B cell (primary cell): ENCODE data around the gene PROM2. TPM values are rescaled to one million over a fixed set of nuclear protein-coding genes. Genes with fewer than 3 reads are reported as not detected.

Experiments used
- ATAC-seq: fragments of 200-7000 bp; cut with Tn5 transposase; one replicate; pipeline ENCODE4 v1.10.0; 2021; ENCODE audit warnings: low read depth, mild to moderate bottlenecking, moderate number of reproducible peaks, moderate library complexity
- CTCF ChIA-PET: fragments of 350-600 bp; sonication (Branson Sonifier 250); formaldehyde crosslinking; loops from one replicate; lab custom pipeline; 2021; ENCODE audit warnings: antibody characterized with exemption, inconsistent platforms; lab: Charles Lee
- POLR2A ChIA-PET: fragments of 350-600 bp; sonication (Branson Sonifier 250); formaldehyde crosslinking; loops from one replicate; lab custom pipeline; 2021; ENCODE audit warnings: antibody characterized with exemption; lab: Charles Lee
- DNase-seq: peaks from one replicate; pipeline ENCODE4 v3.0.0; 2013
- H2AFZ ChIP-seq: 2 replicates; pipeline ENCODE4 v1.6.1; 2012; ENCODE audit warnings: mild to moderate bottlenecking, low read depth, low read length; ENCODE audit not compliant: insufficient read depth, poor library complexity, severe bottlenecking
- H3K27ac ChIP-seq, 2 donors: 1 replicate in 1 of 2; 2 replicates in 1 of 2; pipeline ENCODE4 v1.5.1; 2012 to 2013; ENCODE audit warnings: low read length in 2 of 2, mild to moderate bottlenecking in 2 of 2, moderate library complexity in 1 of 2
- H3K27me3 ChIP-seq, 4 experiments: fragments of 200-600 bp in 1 of 4; sonication (generic) in 1 of 4; replicated peaks in 1 of 4; 1 replicate in 2 of 4; 2 replicates in 2 of 4; pipeline versions ENCODE4 v1.6.1 to v1.7.0; 2013 to 2016; ENCODE audit warnings: low read length in 3 of 4, mild to moderate bottlenecking in 2 of 4, mixed read lengths in 1 of 4, moderate library complexity in 1 of 4; ENCODE audit not compliant: insufficient read depth in 4 of 4, control insufficient read depth in 3 of 4; ENCODE audit errors: control extremely low read depth in 1 of 4
- H3K36me3 ChIP-seq, 2 experiments: replicated peaks in 1 of 2; 1 replicate in 1 of 2; 2 replicates in 1 of 2; pipeline versions ENCODE4 v1.6.1 to v1.7.1; 2013; ENCODE audit warnings: low read length in 1 of 2; ENCODE audit not compliant: insufficient read depth in 2 of 2, control insufficient read depth in 1 of 2; ENCODE audit errors: control extremely low read depth in 1 of 2, extremely low read depth in 1 of 2
- H3K4me1 ChIP-seq, 2 donors: fragments of 200-600 bp in 1 of 2; sonication (generic) in 1 of 2; 1 replicate in 1 of 2; 2 replicates in 1 of 2; pipeline versions ENCODE4 v1.5.1 to v1.6.1; 2013 to 2017; ENCODE audit warnings: low read length in 2 of 2; ENCODE audit not compliant: control insufficient read depth in 2 of 2, insufficient read depth in 2 of 2
- H3K4me2 ChIP-seq: replicated peaks from 2 replicates; pipeline ENCODE3; 2012; ENCODE audit warnings: mild to moderate bottlenecking, low read depth, low read length; ENCODE audit not compliant: poor library complexity, severe bottlenecking
- H3K4me3 ChIP-seq, 5 experiments: fragments of 200-600 bp in 1 of 5; sonication (generic) in 1 of 5; 1 replicate in 3 of 5; 2 replicates in 2 of 5; pipeline versions ENCODE4 v1.5.1 to v1.7.0; 2011 to 2016; ENCODE audit warnings: low read length in 4 of 5, mild to moderate bottlenecking in 4 of 5, low read depth in 2 of 5, control low read depth in 1 of 5, moderate library complexity in 1 of 5; ENCODE audit not compliant: insufficient read depth in 1 of 5; ENCODE audit errors: control extremely low read depth in 1 of 5, extremely low read depth in 1 of 5
- H3K79me2 ChIP-seq: fragments of 200-600 bp; sonication (generic); one replicate; pipeline ENCODE4 v1.6.0; 2016; ENCODE audit warnings: low read length; ENCODE audit not compliant: control insufficient read depth, insufficient read depth
- H3K9ac ChIP-seq: fragments of 200-600 bp; sonication (generic); 2 replicates; pipeline ENCODE4 v1.6.1; 2017; ENCODE audit warnings: mild to moderate bottlenecking, low read length, moderate library complexity
- H3K9me3 ChIP-seq, 3 donors: one replicate each; pipeline versions ENCODE4 v1.6.1 to v1.7.1; 2013; ENCODE audit warnings: low read length in 2 of 3; ENCODE audit not compliant: control insufficient read depth in 2 of 3, insufficient read depth in 1 of 3; ENCODE audit errors: control extremely low read depth in 1 of 3
- H4K20me1 ChIP-seq: 2 replicates; pipeline ENCODE4 v1.6.0; 2012; ENCODE audit warnings: mild to moderate bottlenecking, low read length; ENCODE audit not compliant: insufficient read depth, control insufficient read depth, poor library complexity, severe bottlenecking
- H3K27ac Mint-ChIP-seq: one replicate; pipeline ENCODE4 v1.8.0; 2021; ENCODE audit warnings: mixed read lengths
- H3K27me3 Mint-ChIP-seq: one replicate; pipeline ENCODE4 v1.8.0; 2021; ENCODE audit warnings: mixed read lengths
- H3K4me1 Mint-ChIP-seq: one replicate; pipeline ENCODE4 v1.8.0; 2021; ENCODE audit warnings: mixed read lengths
- H3K4me3 Mint-ChIP-seq: one replicate; pipeline ENCODE4 v1.8.0; 2021; ENCODE audit warnings: mixed read lengths
- H3K9me3 Mint-ChIP-seq: one replicate; pipeline ENCODE4 v1.8.0; 2022; ENCODE audit warnings: mixed read lengths; ENCODE audit not compliant: insufficient read depth
- EZH2 ChIP-seq: IDR thresholded peaks from 2 replicates; pipeline ENCODE4 v1.6.1; 2012; ENCODE audit warnings: borderline replicate concordance, low read depth, mild to moderate bottlenecking, moderate library complexity, low read length; ENCODE audit not compliant: insufficient read depth, poor library complexity, severe bottlenecking
- WGBS: methylation state at CpG from one replicate; pipeline ENCODE4 v1.1.5; 2013; ENCODE audit warnings: missing lambda C conversion rate; ENCODE audit not compliant: insufficient coverage; 5-methylcytosine and 5-hydroxymethylcytosine counted together
- intact Hi-C: fragments of 100-400 bp; cut with micrococcal nuclease; formaldehyde crosslinking; loops from one replicate; pipeline ENCODE4 v1.10.0; 2022
- polyA plus RNA-seq: library from polyadenylated mRNA; depleted of rRNA; stranded (reverse); fragments of >200 nt; gene quantifications from 2 replicates; pipeline ENCODE4 v1.2.3, GENCODE V29; 2012
- total RNA-seq, 2 donors: library from RNA; stranded (reverse); fragments of 120-200 nt in 1 of 2; gene quantifications; 1 replicate in 1 of 2; 2 replicates in 1 of 2; pipeline versions ENCODE4 v1.2.3 to v1.2.4, GENCODE V29; 2013 to 2022
- TF ChIP-seq, protein P1 (sequence below): fragments of 200-600 bp; IDR thresholded peaks from one replicate; pipeline ENCODE4 v1.8.0; 2022; ENCODE audit warnings: antibody characterized with exemption, mild to moderate bottlenecking

Gene PROM2
- total and polyA plus RNA-seq, 2 donors (not counting 1 experiment from before 2014, with no cell fraction given) = 0.67 to 1.3 TPM

DNA sequence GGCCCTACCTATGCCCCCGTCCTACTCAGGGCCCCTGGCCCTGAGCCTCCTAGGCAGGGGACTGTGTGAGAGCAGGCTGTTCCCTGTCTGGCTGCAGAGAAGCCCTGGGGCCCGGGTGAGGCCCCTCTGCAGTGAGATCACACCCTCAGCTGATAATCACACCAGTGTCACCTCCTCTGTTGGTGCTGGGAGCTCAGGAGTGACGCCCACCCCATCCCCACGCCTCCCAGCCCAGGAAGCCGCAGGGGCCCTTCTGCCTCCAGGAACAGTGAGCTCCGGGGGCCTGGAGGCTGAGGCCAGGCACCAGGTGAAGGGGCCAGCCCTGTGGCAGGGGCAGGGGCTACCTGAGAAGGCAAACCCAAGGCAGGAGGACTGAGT is 42.9 kb downstream of the PROM2 start:
- Histone ChIP-seq H3K79me2 (no peaks in the 10 kb centered on the region), H2AFZ (no peak overlapping the region), H3K36me3 (no peaks in the 10 kb centered on the region), H3K4me3 (no peak overlapping the region), H3K9ac (no peak overlapping the region), H3K4me2 (no peak overlapping the region), H3K27me3 (no peaks in the 10 kb centered on the region), H3K4me1 (no peaks in the 10 kb centered on the region), H4K20me1 (no peaks in the 10 kb centered on the region), H3K27ac (no peak overlapping the region), H3K9me3 (no peaks in the 10 kb centered on the region)
- H3K27ac Mint-ChIP-seq = no peak overlapping the region
- DNase-seq (no peak), ATAC-seq (no peak)
- 81% methylated on average over 6 of the region's 6 CpGs for WGBS
- H3K9me3 Mint-ChIP-seq = no peaks in the 10 kb centered on the region
- H3K27me3 Mint-ChIP-seq = peaks cover 2% of the 10 kb centered on the region
- ChIA-PET CTCF (no interaction called here), POLR2A (no interaction called here)
- H3K4me1 Mint-ChIP-seq = no peaks in the 10 kb centered on the region
- H3K4me3 Mint-ChIP-seq = no peak overlapping the region
- intact Hi-C loops = no loop called here
- TF ChIP-seq, protein P1, sequence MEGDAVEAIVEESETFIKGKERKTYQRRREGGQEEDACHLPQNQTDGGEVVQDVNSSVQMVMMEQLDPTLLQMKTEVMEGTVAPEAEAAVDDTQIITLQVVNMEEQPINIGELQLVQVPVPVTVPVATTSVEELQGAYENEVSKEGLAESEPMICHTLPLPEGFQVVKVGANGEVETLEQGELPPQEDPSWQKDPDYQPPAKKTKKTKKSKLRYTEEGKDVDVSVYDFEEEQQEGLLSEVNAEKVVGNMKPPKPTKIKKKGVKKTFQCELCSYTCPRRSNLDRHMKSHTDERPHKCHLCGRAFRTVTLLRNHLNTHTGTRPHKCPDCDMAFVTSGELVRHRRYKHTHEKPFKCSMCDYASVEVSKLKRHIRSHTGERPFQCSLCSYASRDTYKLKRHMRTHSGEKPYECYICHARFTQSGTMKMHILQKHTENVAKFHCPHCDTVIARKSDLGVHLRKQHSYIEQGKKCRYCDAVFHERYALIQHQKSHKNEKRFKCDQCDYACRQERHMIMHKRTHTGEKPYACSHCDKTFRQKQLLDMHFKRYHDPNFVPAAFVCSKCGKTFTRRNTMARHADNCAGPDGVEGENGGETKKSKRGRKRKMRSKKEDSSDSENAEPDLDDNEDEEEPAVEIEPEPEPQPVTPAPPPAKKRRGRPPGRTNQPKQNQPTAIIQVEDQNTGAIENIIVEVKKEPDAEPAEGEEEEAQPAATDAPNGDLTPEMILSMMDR = no peak
- no peak for TF ChIP-seq EZH2

DNA sequence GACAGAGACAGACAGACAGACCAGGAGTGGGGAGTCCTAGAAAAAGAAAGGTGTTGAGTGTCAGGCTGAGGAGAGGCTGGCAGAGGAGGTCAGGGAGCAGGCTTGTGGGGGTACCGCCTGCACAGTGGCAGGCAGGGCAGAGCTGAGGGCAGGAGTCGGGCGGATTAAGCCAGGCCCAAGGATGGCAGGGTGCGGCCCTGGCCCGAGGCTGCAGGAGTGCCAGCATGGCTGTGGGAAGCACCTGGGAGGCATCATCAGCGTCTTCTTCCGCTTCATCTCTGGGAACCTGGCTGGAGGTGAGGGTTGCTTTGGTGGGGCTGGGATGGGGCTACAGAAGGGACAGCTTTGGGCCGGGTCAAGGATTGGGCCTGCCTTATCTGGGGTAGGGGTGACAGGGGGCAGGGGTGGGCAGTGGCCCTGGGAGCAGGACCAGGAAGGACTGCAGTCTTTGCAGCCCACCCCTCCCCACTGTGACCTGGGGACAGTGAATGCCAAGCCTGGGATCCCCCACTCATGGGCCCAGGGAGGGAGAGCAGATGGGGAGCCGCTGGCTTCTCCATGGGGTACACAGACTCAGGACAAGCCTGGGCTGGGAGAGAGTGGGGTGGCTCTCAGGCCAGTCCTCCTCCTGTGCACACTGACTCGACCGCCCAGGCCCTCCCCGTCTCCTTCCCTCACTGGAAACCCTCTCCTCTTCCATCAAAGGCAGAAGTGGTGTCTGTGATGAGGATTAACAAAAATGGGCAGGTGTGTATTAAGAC is 43.6 kb downstream of the PROM2 start:
- ChIA-PET CTCF (no interaction called here), POLR2A (interaction anchor here (0.6 kb wide), 1 partner anchor 17 kb away, joined by 3 read pairs; no protein-coding TSS in a partner anchor)
- Mint-ChIP-seq H3K9me3 (no peaks in the 10 kb centered on the region), H3K4me3 (no peak overlapping the region), H3K27me3 (peaks cover 2% of the 10 kb centered on the region), H3K4me1 (no peaks in the 10 kb centered on the region), H3K27ac (no peak overlapping the region)
- Histone ChIP-seq H3K4me2 (no peak overlapping the region), H3K27me3 (no peaks in the 10 kb centered on the region), H3K9me3 (no peaks in the 10 kb centered on the region), H3K27ac (no peak overlapping the region), H3K36me3 (no peaks in the 10 kb centered on the region), H4K20me1 (no peaks in the 10 kb centered on the region), H3K79me2 (no peaks in the 10 kb centered on the region), H3K4me1 (no peaks in the 10 kb centered on the region), H2AFZ (no peak overlapping the region), H3K9ac (no peak overlapping the region), H3K4me3 (no peak overlapping the region)
- TF ChIP-seq, protein P1 = no peak
- no peak for TF ChIP-seq EZH2
- intact Hi-C loops = no loop called here
- no peak for DNase-seq
- WGBS = 98% methylated on average over 7 of the region's 12 CpGs
- ATAC-seq = no peak
